Small intestine (tissue), 7 donors: ENCODE data around the gene MYL4. TPM values are rescaled to one million over a fixed set of nuclear protein-coding genes. Genes with fewer than 3 reads are reported as not detected.

Experiments used
- DNase-seq, 2 donors: peaks; one replicate each; pipeline versions ENCODE4 v3.0.0 to v3.0.0-alpha.2; 2013
- FAIRE-seq: peaks from 2 replicates; lab custom pipeline; 2012; peaks lifted over from hg19 to GRCh38; lab: Jason Lieb, UNC
- H3K27ac ChIP-seq, 3 donors: one replicate each; pipeline ENCODE4 v1.5.1; 2013; ENCODE audit warnings: low read length in 2 of 3, mild to moderate bottlenecking in 2 of 3, control low read depth in 1 of 3, inconsistent platforms in 1 of 3, low read depth in 1 of 3, moderate library complexity in 1 of 3
- H3K27me3 ChIP-seq, 3 donors: one replicate each; pipeline ENCODE4 v1.6.1; 2013; ENCODE audit warnings: low read length in 3 of 3, inconsistent platforms in 1 of 3; ENCODE audit not compliant: control insufficient read depth in 3 of 3, insufficient read depth in 3 of 3
- H3K36me3 ChIP-seq, 3 donors: one replicate each; pipeline ENCODE4 v1.6.1; 2013; ENCODE audit warnings: low read length in 3 of 3, inconsistent platforms in 1 of 3, low read depth in 1 of 3, mild to moderate bottlenecking in 1 of 3, moderate library complexity in 1 of 3; ENCODE audit not compliant: control insufficient read depth in 3 of 3, insufficient read depth in 2 of 3
- H3K4me1 ChIP-seq, 3 donors: one replicate each; pipeline ENCODE4 v1.6.1; 2013; ENCODE audit warnings: low read length in 2 of 3, inconsistent platforms in 1 of 3, low read depth in 1 of 3, mild to moderate bottlenecking in 1 of 3, moderate library complexity in 1 of 3; ENCODE audit not compliant: control insufficient read depth in 3 of 3, insufficient read depth in 2 of 3
- H3K4me3 ChIP-seq, 3 donors: one replicate each; pipeline ENCODE4 v1.5.1; 2013; ENCODE audit warnings: low read length in 3 of 3, control low read depth in 1 of 3, inconsistent platforms in 1 of 3, low read depth in 1 of 3, mild to moderate bottlenecking in 1 of 3, moderate library complexity in 1 of 3
- H3K9me3 ChIP-seq, 2 donors: one replicate each; pipeline ENCODE4 v1.6.1; 2013; ENCODE audit warnings: low read depth in 1 of 2, low read length in 1 of 2; ENCODE audit not compliant: control insufficient read depth in 2 of 2, insufficient read depth in 1 of 2
- WGBS, 3 donors: extraction: QIAGEN DNeasy Blood & Tissue Kit; methylation state at CpG; one replicate each; pipeline ENCODE4 v1.1.7; 2013; 5-methylcytosine and 5-hydroxymethylcytosine counted together
- polyA plus RNA-seq, 4 donors: library from polyadenylated mRNA; stranded (reverse) in 3 of 4; unstranded in 1 of 4; fragments of 200-250 nt in 3 of 4; fragments of 120-200 nt in 1 of 4; gene quantifications; one replicate each; pipeline versions ENCODE4 v1.2.1 to v1.2.3, GENCODE V29; 2013
- donor health status: healthy with polysubstance abuse.
- donor health status: control.
- donor health status: control.
- donor health status: Bipolar disorder and iron deficiency.
- donor health status: healthy.

Gene MYL4
- polyA plus RNA-seq, 4 donors, result 0.31 to 5.5 TPM; not detected in 2

- no peaks in the 10 kb centered on the region for H3K36me3 ChIP-seq
- peaks cover 0 to 20% (median 8%) of the 10 kb centered on the region in 3 donors for H3K4me1 ChIP-seq
- H3K9me3 ChIP-seq, result no peaks in the 10 kb centered on the region
- no peaks in the 10 kb centered on the region for H3K27me3 ChIP-seq
- WGBS, 3 donors, result 85 to 89% (median 87%) methylated on average over 9 of the region's 9 CpGs
- FAIRE-seq, result no peak
- H3K27ac ChIP-seq, result no peak overlapping the region
- DNase-seq, result no peak
- H3K4me3 ChIP-seq, result no peak overlapping the region
These were observed 34.8 kb downstream of the MYL4 start for GRCh38 chr17:47243737-47244598.

GRCh38 chr17:47244697-47245096 is 35.5 kb downstream of the MYL4 start:
- Histone ChIP-seq H3K4me1 (peaks cover 0 to 13% (median 8%) of the 10 kb centered on the region in 3 donors), H3K27me3 (no peaks in the 10 kb centered on the region), H3K36me3 (no peaks in the 10 kb centered on the region), H3K27ac (no peak overlapping the region), H3K9me3 (no peaks in the 10 kb centered on the region), H3K4me3 (no peak overlapping the region)
- WGBS, 3 donors, result 77 to 92% (median 89%) methylated on average over 2 of the region's 2 CpGs
- FAIRE-seq (no peak), DNase-seq (no peak)

GRCh38 chr17:47246120-47246519 is 37.0 kb downstream of the MYL4 start:
- Histone ChIP-seq H3K9me3 (no peaks in the 10 kb centered on the region), H3K27ac (no peak overlapping the region), H3K36me3 (no peaks in the 10 kb centered on the region), H3K4me3 (no peak overlapping the region), H3K4me1 (no peaks in the 10 kb centered on the region), H3K27me3 (no peaks in the 10 kb centered on the region)
- FAIRE-seq (no peak), DNase-seq (no peak)
- WGBS, 3 donors, result 73 to 83% (median 75%) methylated on average over 2 of the region's 2 CpGs

GRCh38 chr17:47250855-47251254 is 41.7 kb downstream of the MYL4 start:
- H3K27me3 ChIP-seq, result peaks cover 0 to 17% (median 0%) of the 10 kb centered on the region in 3 donors
- no peak for FAIRE-seq
- no peak overlapping the region for H3K4me3 ChIP-seq
- H3K36me3 ChIP-seq, result no peaks in the 10 kb centered on the region
- DNase-seq, result no peak
- peaks cover 2 to 27% (median 4%) of the 10 kb centered on the region in 3 donors for H3K4me1 ChIP-seq
- H3K9me3 ChIP-seq, result no peaks in the 10 kb centered on the region
- WGBS, 3 donors, result 70 to 86% (median 83%) methylated on average over 2 of the region's 2 CpGs
- H3K27ac ChIP-seq, result no peak overlapping the region

GRCh38 chr17:47251421-47251940 is 42.3 kb downstream of the MYL4 start:
- DNase-seq (no peak), FAIRE-seq (no peak)
- H3K27ac ChIP-seq, result peak overlapping the region in 1 of 3 donors; percentile 62
- 90 to 96% (median 91%) methylated on average over 1 of the region's 1 CpG for WGBS, 3 donors
- no peak overlapping the region for H3K4me3 ChIP-seq
- peaks cover 0 to 23% (median 0%) of the 10 kb centered on the region in 3 donors for H3K27me3 ChIP-seq
- H3K36me3 ChIP-seq, result no peaks in the 10 kb centered on the region
- no peaks in the 10 kb centered on the region for H3K9me3 ChIP-seq
- H3K4me1 ChIP-seq, result peaks cover 2 to 27% (median 4%) of the 10 kb centered on the region in 3 donors

- peaks cover 2 to 27% (median 4%) of the 10 kb centered on the region in 3 donors for H3K4me1 ChIP-seq
- DNase-seq (peak; percentile 56 to 83), FAIRE-seq (no peak)
- H3K27me3 ChIP-seq, result peaks cover 0 to 29% (median 0%) of the 10 kb centered on the region in 3 donors
- H3K9me3 ChIP-seq, result no peaks in the 10 kb centered on the region
- H3K36me3 ChIP-seq, result no peaks in the 10 kb centered on the region
- peak overlapping the region in 1 of 3 donors; percentile 62 for H3K27ac ChIP-seq
- WGBS, 3 donors, result 96 to 100% (median 100%) methylated on average over 1 of the region's 1 CpG
- no peak overlapping the region for H3K4me3 ChIP-seq
These were observed 43.1 kb downstream of the MYL4 start for GRCh38 chr17:47252209-47252608.

- 73 to 78% (median 75%) methylated on average over 10 of the region's 10 CpGs for WGBS, 3 donors
- no peak for FAIRE-seq
- H3K27me3 ChIP-seq, result peaks cover 0 to 36% (median 0%) of the 10 kb centered on the region in 3 donors
These were observed 43.8 kb downstream of the MYL4 start for GRCh38 chr17:47252766-47253512.

More at GRCh38 chr17:47252766-47253512, 43.8 kb downstream of the MYL4 start:
- peak overlapping the region in 1 of 3 donors; percentile 28 for H3K4me3 ChIP-seq
- no peaks in the 10 kb centered on the region for H3K36me3 ChIP-seq
- no peak for DNase-seq
- no peaks in the 10 kb centered on the region for H3K9me3 ChIP-seq
- H3K27ac ChIP-seq, result peak overlapping the region in 2 of 3 donors; percentile 60 to 62
- peaks cover 2 to 27% (median 4%) of the 10 kb centered on the region in 3 donors for H3K4me1 ChIP-seq
